HepG2 (cell line): ENCODE data around the gene TPM2. TPM values are rescaled to one million over a fixed set of nuclear protein-coding genes. Genes with fewer than 3 reads are reported as not detected.

Experiments
- ARNTL ChIP-seq: sonication (generic); formaldehyde crosslinking; IDR thresholded peaks from 2 replicates; pipeline ENCODE4 v1.4.0; 2020; ENCODE audit warnings: mild to moderate bottlenecking, missing genetic modification reagents
- CEBPG ChIP-seq: IDR thresholded peaks from 2 replicates; pipeline ENCODE4 v1.6.1; 2016
- EP300 ChIP-seq, 3 experiments: sonication (generic) in 1 of 3; formaldehyde crosslinking in 1 of 3; IDR thresholded peaks; 2 replicates each; pipeline versions ENCODE4 v1.5.1 to v1.6.1; 2011 to 2020; ENCODE audit warnings: low read depth in 2 of 3, low read length in 2 of 3, borderline replicate concordance in 1 of 3, improper control_type of control experiment in 1 of 3, mild to moderate bottlenecking in 1 of 3, missing genetic modification reagents in 1 of 3, moderate library complexity in 1 of 3
- FOXA1 ChIP-seq, 2 experiments: fragments of 450-650 bp in 1 of 2; sonication (generic) in 1 of 2; formaldehyde crosslinking in 1 of 2; IDR thresholded peaks; 2 replicates each; pipeline versions ENCODE4 v1.4.0 to v1.6.1; 2016 to 2020; ENCODE audit warnings: missing genetic modification reagents in 1 of 2
- HES4 ChIP-seq: sonication (generic); formaldehyde crosslinking; IDR thresholded peaks from 2 replicates; pipeline ENCODE4 v1.9.0; 2021; ENCODE audit warnings: mild to moderate bottlenecking, missing genetic modification reagents, borderline replicate concordance
- KDM6A ChIP-seq: IDR thresholded peaks from 2 replicates; pipeline ENCODE4 v1.6.1; 2016; ENCODE audit warnings: low read depth
- MED8 ChIP-seq: sonication (generic); formaldehyde crosslinking; IDR thresholded peaks from 2 replicates; pipeline ENCODE4 v1.8.1; 2023; ENCODE audit warnings: mild to moderate bottlenecking, missing genetic modification reagents; ENCODE audit not compliant: insufficient replicate concordance
- NPAS2 ChIP-seq: sonication (generic); formaldehyde crosslinking; IDR thresholded peaks from 2 replicates; pipeline ENCODE4 v1.8.0; 2022; ENCODE audit warnings: mild to moderate bottlenecking, missing genetic modification reagents, borderline replicate concordance
- NR2F1 ChIP-seq, 2 experiments: fragments of 450-650 bp in 1 of 2; formaldehyde crosslinking in 1 of 2; IDR thresholded peaks; 2 replicates each; pipeline versions ENCODE4 v1.5.0 to v1.6.1; 2016 to 2020; ENCODE audit warnings: mild to moderate bottlenecking in 1 of 2, missing compliant biosample characterization in 1 of 2, missing genetic modification reagents in 1 of 2, moderate library complexity in 1 of 2
- POLR2A ChIP-seq, 2 experiments: IDR thresholded peaks; 2 replicates each; pipeline ENCODE4 v1.6.1; 2011; ENCODE audit warnings: low read depth in 2 of 2, low read length in 2 of 2, mild to moderate bottlenecking in 1 of 2, moderate library complexity in 1 of 2; ENCODE audit not compliant: insufficient read depth in 1 of 2
- POLR2G ChIP-seq: fragments of 200-400 bp; formaldehyde crosslinking; IDR thresholded peaks from 2 replicates; pipeline ENCODE4 v1.6.1; 2018; ENCODE audit warnings: mild to moderate bottlenecking, low read depth, low read length, moderate library complexity
- SOX6 ChIP-seq, 2 experiments: fragments of 450-650 bp in 1 of 2; sonication (generic) in 1 of 2; formaldehyde crosslinking in 1 of 2; IDR thresholded peaks; 2 replicates each; pipeline versions ENCODE4 v1.4.0 to v1.6.1; 2017 to 2020; ENCODE audit warnings: antibody characterized with exemption in 1 of 2, mild to moderate bottlenecking in 1 of 2, missing genetic modification reagents in 1 of 2
- SRF ChIP-seq: IDR thresholded peaks from 2 replicates; pipeline ENCODE4 v1.6.1; 2011; ENCODE audit warnings: mild to moderate bottlenecking, low read depth, low read length, moderate library complexity
- XRCC5 ChIP-seq: fragments of 200-400 bp; formaldehyde crosslinking; optimal IDR thresholded peaks from 2 replicates; pipeline ENCODE3; 2017; ENCODE audit warnings: mild to moderate bottlenecking, low read length
- ZBTB3 ChIP-seq: sonication (generic); formaldehyde crosslinking; IDR thresholded peaks from 2 replicates; pipeline ENCODE4 v1.4.0; 2020; ENCODE audit warnings: low read depth, mild to moderate bottlenecking, moderate library complexity, missing genetic modification reagents, borderline replicate concordance
- polyA plus RNA-seq, 8 experiments: library from polyadenylated mRNA; depleted of rRNA in 3 of 8; stranded (reverse) in 7 of 8; unstranded in 1 of 8; fragments of >200 nt; fragmentation: Illumina TruSeq in 4 of 8; extraction: Trizol in 4 of 8; gene quantifications; 2 replicates each; pipeline versions ENCODE4 v1.2.1 to v1.2.3, GENCODE V29; 2011 to 2016; ENCODE audit warnings: low read depth in 4 of 8, missing spikeins in 1 of 8, mixed read lengths in 1 of 8; ENCODE audit not compliant: insufficient read depth in 1 of 8
- total RNA-seq, 5 experiments: library from RNA; depleted of rRNA; stranded (reverse); fragments of >200 nt; fragmentation: Illumina TruSeq; extraction: Trizol; gene quantifications; 2 replicates each; pipeline ENCODE4 v1.2.3, GENCODE V29; 2016; ENCODE audit warnings: low read depth in 1 of 5
- TF ChIP-seq, protein P1 (sequence below): sonication (generic); formaldehyde crosslinking; IDR thresholded peaks from 2 replicates; pipeline ENCODE4 v1.4.0; 2020; ENCODE audit warnings: missing genetic modification reagents, borderline replicate concordance
- TF ChIP-seq, protein P2 (sequence below): sonication (generic); formaldehyde crosslinking; IDR thresholded peaks from 2 replicates; pipeline ENCODE4 v1.5.1; 2020; ENCODE audit warnings: mild to moderate bottlenecking, moderate library complexity, missing genetic modification reagents
- TF ChIP-seq, protein P3 (sequence below): sonication (generic); formaldehyde crosslinking; IDR thresholded peaks from 2 replicates; pipeline ENCODE4 v1.4.0; 2020; ENCODE audit warnings: missing genetic modification reagents
- TF ChIP-seq, protein P4 (sequence below): sonication (generic); formaldehyde crosslinking; IDR thresholded peaks from 2 replicates; pipeline ENCODE4 v1.4.0; 2020; ENCODE audit warnings: missing genetic modification reagents; ENCODE audit errors: not compliant biosample characterization

Gene TPM2
- total and polyA plus RNA-seq, 2 of the 13 experiments (the other 11 are each of a cell fraction or from before 2014, with no cell fraction given), result 3.1 to 10.7 TPM

DNA sequence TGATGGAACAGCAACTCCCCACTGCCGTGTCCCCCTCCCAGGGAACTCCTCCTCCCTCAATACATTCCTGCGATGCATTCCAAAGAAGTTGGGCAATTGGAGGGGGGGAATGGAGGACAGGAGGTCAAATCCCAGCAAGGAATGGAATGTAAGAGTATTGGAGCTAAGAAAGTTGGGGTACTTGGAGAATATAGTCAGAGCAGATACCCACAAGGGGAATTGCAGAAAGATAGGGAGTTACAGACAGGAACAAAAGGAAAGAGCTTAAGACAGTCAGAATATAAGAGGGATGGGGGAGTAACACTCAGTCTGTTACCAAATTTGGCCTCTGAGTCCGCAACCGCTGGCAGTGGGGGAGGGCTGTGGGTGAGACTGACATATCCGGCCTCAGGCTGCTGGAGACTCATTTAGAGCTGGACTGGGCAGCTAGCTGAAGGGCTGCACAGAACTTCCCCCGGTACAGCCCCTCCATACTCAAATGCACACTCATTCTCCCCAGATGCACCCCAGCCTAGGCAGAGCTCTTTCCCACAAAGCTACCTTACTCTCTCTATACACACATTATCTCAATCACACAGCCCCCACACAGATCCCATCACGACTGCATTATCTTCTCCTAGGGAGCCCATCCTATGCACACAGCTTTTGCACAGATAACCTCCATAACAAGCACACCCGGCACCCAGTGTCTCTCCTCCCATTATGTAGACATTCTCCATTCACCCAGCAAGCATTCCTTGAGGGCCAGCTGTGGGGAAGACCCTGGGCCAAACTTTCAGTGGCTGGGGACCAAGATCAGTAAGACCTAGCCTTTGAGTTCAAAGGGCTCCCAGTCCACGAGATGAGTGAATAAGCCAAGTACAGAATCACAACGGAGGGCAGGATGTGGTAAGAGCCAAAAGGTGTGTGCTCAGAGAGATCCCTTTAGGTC lies 38.6 kb upstream of the TPM2 start (continued):
- TF ChIP-seq, protein P1, sequence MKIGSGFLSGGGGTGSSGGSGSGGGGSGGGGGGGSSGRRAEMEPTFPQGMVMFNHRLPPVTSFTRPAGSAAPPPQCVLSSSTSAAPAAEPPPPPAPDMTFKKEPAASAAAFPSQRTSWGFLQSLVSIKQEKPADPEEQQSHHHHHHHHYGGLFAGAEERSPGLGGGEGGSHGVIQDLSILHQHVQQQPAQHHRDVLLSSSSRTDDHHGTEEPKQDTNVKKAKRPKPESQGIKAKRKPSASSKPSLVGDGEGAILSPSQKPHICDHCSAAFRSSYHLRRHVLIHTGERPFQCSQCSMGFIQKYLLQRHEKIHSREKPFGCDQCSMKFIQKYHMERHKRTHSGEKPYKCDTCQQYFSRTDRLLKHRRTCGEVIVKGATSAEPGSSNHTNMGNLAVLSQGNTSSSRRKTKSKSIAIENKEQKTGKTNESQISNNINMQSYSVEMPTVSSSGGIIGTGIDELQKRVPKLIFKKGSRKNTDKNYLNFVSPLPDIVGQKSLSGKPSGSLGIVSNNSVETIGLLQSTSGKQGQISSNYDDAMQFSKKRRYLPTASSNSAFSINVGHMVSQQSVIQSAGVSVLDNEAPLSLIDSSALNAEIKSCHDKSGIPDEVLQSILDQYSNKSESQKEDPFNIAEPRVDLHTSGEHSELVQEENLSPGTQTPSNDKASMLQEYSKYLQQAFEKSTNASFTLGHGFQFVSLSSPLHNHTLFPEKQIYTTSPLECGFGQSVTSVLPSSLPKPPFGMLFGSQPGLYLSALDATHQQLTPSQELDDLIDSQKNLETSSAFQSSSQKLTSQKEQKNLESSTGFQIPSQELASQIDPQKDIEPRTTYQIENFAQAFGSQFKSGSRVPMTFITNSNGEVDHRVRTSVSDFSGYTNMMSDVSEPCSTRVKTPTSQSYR (CRISPR knock-in tag), result peak; percentile 47; the same call in 1 of the 2 replicates
- TF ChIP-seq FOXA1 (IDR thresholded peaks at IDR 0.05) (no peak), FOXA1 (CRISPR knock-in tag; IDR thresholded peaks at IDR 0.05) (no peak), POLR2G (0 out of 2 replicates have a peak, but pooled peaks have one; percentile 44), NR2F1 (CRISPR knock-in tag; IDR thresholded peaks at IDR 0.05) (peak; percentile 25 to 49; a peak in 1 of 4 replicates), EP300 (IDR thresholded peaks at IDR 0.05; ENCODE audit: low read depth in 2 of 2, low read length in 2 of 2) (peak in 1 of 2 experiments; percentile 63; a peak in 2 of 4 replicates), EP300 (CRISPR knock-in tag; IDR thresholded peaks at IDR 0.05; ENCODE audit: borderline replicate concordance) (peak; percentile 66; the same call in 1 of the 2 replicates), ARNTL (CRISPR knock-in tag) (no peak), SRF (peak; percentile 77), NPAS2 (CRISPR knock-in tag) (no peak), KDM6A (CRISPR knock-in tag) (peak; percentile 67), CEBPG (CRISPR knock-in tag) (peak; percentile 92), MED8 (CRISPR knock-in tag) (no peak), POLR2A (IDR thresholded peaks at IDR 0.05; ENCODE audit: insufficient read depth in 1 of 2, low read depth in 2 of 2, low read length in 2 of 2) (peak in 1 of 2 experiments; percentile 54; a peak in 2 of 4 replicates), HES4 (CRISPR knock-in tag) (no peak), XRCC5 (peak; percentile 40), SOX6 (IDR thresholded peaks at IDR 0.05) (no peak), SOX6 (CRISPR knock-in tag; IDR thresholded peaks at IDR 0.05) (peak; percentile 83), ZBTB3 (CRISPR knock-in tag) (no peak)
- TF ChIP-seq, protein P2, sequence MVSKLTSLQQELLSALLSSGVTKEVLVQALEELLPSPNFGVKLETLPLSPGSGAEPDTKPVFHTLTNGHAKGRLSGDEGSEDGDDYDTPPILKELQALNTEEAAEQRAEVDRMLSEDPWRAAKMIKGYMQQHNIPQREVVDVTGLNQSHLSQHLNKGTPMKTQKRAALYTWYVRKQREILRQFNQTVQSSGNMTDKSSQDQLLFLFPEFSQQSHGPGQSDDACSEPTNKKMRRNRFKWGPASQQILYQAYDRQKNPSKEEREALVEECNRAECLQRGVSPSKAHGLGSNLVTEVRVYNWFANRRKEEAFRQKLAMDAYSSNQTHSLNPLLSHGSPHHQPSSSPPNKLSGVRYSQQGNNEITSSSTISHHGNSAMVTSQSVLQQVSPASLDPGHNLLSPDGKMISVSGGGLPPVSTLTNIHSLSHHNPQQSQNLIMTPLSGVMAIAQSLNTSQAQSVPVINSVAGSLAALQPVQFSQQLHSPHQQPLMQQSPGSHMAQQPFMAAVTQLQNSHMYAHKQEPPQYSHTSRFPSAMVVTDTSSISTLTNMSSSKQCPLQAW (CRISPR knock-in tag), result no peak
- TF ChIP-seq, protein P3, sequence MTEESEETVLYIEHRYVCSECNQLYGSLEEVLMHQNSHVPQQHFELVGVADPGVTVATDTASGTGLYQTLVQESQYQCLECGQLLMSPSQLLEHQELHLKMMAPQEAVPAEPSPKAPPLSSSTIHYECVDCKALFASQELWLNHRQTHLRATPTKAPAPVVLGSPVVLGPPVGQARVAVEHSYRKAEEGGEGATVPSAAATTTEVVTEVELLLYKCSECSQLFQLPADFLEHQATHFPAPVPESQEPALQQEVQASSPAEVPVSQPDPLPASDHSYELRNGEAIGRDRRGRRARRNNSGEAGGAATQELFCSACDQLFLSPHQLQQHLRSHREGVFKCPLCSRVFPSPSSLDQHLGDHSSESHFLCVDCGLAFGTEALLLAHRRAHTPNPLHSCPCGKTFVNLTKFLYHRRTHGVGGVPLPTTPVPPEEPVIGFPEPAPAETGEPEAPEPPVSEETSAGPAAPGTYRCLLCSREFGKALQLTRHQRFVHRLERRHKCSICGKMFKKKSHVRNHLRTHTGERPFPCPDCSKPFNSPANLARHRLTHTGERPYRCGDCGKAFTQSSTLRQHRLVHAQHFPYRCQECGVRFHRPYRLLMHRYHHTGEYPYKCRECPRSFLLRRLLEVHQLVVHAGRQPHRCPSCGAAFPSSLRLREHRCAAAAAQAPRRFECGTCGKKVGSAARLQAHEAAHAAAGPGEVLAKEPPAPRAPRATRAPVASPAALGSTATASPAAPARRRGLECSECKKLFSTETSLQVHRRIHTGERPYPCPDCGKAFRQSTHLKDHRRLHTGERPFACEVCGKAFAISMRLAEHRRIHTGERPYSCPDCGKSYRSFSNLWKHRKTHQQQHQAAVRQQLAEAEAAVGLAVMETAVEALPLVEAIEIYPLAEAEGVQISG (CRISPR knock-in tag), result peak; percentile 16; the same call in 1 of the 2 replicates
- TF ChIP-seq, protein P4, sequence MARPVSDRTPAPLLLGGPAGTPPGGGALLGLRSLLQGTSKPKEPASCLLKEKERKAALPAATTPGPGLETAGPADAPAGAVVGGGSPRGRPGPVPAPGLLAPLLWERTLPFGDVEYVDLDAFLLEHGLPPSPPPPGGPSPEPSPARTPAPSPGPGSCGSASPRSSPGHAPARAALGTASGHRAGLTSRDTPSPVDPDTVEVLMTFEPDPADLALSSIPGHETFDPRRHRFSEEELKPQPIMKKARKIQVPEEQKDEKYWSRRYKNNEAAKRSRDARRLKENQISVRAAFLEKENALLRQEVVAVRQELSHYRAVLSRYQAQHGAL, result no peak
